NK-92 treated with Interleukin-12 subunit alpha and Interleukin-12 subunit beta, amount 100 ng/mL, for 24 hours (cell line): ENCODE measurements around the gene CERKL.

ENCODE experiments used
- DNase-seq: peaks from one replicate; lab custom pipeline; 2025; lab: John Stamatoyannopoulos, UW

CERKL gene

DNA sequence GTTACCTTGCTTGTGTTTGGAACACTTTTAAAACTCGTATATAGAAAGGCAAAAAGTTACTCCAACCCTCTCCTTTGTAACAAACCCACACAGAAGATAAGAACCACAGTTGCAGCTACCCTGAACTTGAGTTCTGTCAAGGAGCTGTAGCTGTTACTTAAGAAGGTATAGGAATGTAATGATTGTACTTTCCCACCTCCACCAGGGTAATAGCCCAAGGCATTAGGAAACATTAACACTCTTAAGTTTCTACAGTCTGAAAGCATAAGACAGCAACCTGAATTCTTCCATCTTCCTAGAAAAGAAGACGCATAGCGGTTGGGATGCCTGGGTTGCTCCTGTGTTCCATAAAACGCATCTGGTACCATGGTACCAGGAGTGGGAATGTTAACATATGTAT, 156.7 kb downstream of the CERKL start:
- DNase-seq, result no peak

DNA sequence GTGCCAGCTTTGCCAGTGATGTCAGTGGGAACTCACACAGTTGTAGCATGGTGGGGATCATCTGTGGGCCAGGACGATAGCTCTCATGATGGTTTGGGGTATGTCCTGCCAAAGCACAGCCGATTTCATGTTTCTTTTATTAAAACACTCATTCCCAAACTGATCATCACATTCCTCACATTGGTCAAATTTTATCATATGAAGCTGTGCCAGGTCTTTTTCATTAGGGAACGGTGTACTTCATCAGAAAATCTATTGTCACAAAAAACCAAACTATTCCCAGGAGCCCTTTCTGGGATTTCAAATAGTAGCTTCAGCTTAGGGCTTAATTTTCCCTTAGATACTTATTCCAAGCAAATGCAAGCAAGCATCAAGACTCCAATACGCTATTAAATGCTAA, 157.7 kb downstream of the CERKL start:
- no peak for DNase-seq
